DND-41 (cell line): Measurements from ENCODE around the gene FCGR1A.
"Not testable (repeated sequence)": the region's sequence is repeated elsewhere in the genome, so short reads cannot be mapped to it uniquely, and the experiment has no call there.

Experiments
- EZH2 ChIP-seq: IDR thresholded peaks from 3 replicates; pipeline ENCODE4 v1.6.1; 2012; ENCODE audit warnings: borderline replicate concordance, low read depth, mild to moderate bottlenecking, moderate library complexity, low read length, inconsistent platforms; ENCODE audit not compliant: severe bottlenecking
- TF ChIP-seq, protein P1 (sequence below): IDR thresholded peaks from 2 replicates; pipeline ENCODE4 v1.5.1; 2012; ENCODE audit warnings: borderline replicate concordance, low read length, moderate library complexity, mild to moderate bottlenecking; ENCODE audit not compliant: poor library complexity, severe bottlenecking; ENCODE audit errors: extremely low read depth

- TF ChIP-seq, protein P1, sequence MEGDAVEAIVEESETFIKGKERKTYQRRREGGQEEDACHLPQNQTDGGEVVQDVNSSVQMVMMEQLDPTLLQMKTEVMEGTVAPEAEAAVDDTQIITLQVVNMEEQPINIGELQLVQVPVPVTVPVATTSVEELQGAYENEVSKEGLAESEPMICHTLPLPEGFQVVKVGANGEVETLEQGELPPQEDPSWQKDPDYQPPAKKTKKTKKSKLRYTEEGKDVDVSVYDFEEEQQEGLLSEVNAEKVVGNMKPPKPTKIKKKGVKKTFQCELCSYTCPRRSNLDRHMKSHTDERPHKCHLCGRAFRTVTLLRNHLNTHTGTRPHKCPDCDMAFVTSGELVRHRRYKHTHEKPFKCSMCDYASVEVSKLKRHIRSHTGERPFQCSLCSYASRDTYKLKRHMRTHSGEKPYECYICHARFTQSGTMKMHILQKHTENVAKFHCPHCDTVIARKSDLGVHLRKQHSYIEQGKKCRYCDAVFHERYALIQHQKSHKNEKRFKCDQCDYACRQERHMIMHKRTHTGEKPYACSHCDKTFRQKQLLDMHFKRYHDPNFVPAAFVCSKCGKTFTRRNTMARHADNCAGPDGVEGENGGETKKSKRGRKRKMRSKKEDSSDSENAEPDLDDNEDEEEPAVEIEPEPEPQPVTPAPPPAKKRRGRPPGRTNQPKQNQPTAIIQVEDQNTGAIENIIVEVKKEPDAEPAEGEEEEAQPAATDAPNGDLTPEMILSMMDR, result not testable (repeated sequence)
- not testable (repeated sequence) for TF ChIP-seq EZH2
These were observed 22.1 kb downstream of the FCGR1A start for GRCh38 chr1:149804417-149805080.
